Mammary epithelial cell (primary cell): ENCODE measurements around the gene NPIPB6.

Experiments used
- CTCF ChIP-seq, 2 donors: IDR thresholded peaks in 1 of 2; conservative IDR thresholded peaks in 1 of 2; 2 replicates each; pipeline ENCODE4 v1.5.1; 2011 to 2012; ENCODE audit warnings: inconsistent platforms in 2 of 2, low read length in 2 of 2, mild to moderate bottlenecking in 2 of 2, control low read depth in 1 of 2, low read depth in 1 of 2; ENCODE audit not compliant: insufficient read depth in 1 of 2; ENCODE audit errors: extremely low read depth in 1 of 2
- EZH2 ChIP-seq: IDR thresholded peaks from 2 replicates; pipeline ENCODE4 v1.6.1; 2012; ENCODE audit warnings: low read length, inconsistent platforms, borderline replicate concordance

DNA sequence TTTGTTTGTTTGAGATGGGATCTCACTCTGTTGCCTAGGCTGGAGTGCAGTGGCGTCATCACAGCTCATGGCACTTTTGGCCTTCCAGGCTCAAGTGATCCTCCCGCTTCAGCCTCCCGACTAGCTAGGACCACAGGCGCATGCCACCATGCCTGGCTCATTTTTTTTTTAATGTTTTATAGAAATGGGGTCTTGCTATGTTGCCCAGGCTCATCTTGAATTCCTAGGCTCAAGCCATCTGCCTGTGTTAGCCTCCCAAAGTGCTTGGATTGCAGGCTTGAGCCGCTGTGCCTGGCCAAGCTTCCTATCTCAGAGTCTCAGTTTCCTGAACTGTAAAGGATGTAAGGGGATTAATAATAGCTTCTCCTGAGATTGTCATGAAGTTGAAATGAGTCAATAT, 63.0 kb downstream of the NPIPB6 start:
- TF ChIP-seq CTCF (conservative IDR thresholded peaks at IDR 0.05 in 1 of 2, IDR thresholded peaks at IDR 0.05 in 1 of 2; ENCODE audit: extremely low read depth in 1 of 2, insufficient read depth in 1 of 2, low read depth in 1 of 2, low read length in 2 of 2) (no peak), EZH2 (no peak)
